ENCODE results near the gene KLHL40.
"Not testable (repeated sequence)": the region's sequence is repeated elsewhere in the genome, so short reads cannot be mapped to it uniquely, and the experiment has no call there.

Gene KLHL40

DNA sequence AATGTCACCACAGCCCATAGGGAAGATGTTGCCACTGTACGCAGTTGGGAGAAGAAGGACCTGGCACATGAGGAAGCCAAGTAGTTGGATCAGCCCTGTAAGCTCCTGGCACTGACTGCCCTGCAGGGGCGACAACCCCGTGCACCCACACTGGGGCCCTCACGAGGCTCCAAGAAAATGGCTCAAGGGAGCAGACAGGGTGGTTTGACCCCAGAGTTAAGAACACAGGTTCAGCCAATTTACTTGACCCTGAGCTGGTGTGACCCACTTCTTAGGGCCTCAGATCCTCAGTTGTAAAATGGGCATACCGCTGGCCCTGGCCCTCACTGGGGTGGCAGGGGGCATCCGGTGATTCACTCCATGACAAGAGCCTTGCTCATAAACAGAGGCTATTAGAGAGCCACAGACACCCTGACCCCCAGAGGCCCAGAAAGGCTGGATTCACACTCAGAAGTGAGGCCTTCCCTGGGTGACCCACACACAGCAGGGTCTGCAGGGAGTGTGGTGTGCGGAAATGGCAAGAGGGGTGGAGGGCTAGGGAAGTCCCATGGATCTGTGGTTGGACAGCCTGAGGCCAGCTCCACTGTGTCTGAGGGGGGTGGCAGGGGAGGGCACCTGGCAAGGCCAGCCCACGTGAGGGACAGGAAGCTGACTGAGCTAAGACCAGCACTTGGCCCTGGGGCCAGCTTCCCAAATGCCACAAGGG lies 19.0 kb downstream of the KLHL40 start:
- no peak for DNase-seq (ENCODE audit: low spot score)

DNA sequence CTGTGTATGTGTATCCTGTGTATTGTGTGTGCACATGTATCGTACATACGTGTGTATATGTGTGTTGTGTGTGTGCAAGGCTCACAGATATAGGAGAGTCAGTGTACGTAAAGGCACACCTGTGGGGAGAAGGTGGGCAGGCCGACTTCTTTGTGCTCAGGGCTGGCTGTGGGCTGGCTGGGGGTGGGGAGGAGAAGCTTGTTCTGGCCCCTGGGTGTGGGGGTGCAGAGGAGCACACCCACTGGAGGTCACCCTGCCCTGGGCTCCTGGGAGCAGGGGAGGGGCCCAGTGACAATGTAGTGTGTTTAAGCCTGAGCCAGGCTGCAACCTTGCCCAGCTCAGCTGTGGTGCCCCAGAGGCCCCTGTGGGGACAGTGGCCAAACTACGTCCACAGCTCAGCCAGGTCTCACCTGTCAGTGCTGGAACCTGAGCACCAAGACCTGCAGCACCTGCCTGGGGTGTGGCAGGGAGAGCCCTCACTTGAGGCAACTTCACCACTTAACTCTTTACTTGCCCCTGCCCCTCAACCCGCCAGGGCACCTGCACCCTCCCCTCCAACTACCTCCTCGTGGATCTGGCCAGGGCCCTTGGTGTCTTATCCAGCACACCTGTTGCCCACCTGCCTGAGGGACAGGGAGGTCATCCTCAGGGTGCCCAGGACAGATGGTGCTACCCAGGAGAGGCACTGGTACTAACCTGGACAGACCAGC lies 19.9 kb downstream of the KLHL40 start:
- DNase-seq (ENCODE audit: low spot score), result no peak

DNA sequence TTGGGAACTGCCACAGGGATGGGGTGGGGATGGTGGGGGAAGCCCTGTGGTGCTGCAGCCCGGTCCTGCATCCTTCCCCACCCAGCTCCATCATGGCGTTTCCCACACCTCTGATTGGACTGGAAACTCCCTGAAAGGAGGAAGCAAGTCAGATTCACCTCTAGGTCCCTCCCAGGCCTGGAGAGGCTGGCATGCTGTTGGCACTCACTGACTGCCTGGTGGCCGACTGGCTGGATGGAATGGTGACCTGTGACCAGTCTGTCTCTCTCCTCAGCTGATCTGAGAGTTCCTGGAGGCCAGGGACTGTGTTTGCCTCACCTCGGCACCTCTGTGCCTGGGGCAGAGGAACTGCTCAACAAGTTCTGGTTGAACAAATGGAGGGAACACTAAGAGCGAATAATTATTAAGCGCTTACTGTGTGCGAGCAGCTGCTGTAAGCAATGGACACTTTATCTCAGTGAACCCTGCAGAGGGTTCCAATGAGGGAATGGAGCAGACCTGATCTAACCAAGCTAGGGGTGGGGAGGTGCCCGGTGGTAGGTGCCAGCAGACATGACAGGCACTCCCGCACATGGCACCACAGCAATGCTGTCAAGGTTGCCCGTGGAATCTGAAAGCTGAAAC lies 20.7 kb downstream of the KLHL40 start:
- no peak for DNase-seq (ENCODE audit: low spot score)

DNA sequence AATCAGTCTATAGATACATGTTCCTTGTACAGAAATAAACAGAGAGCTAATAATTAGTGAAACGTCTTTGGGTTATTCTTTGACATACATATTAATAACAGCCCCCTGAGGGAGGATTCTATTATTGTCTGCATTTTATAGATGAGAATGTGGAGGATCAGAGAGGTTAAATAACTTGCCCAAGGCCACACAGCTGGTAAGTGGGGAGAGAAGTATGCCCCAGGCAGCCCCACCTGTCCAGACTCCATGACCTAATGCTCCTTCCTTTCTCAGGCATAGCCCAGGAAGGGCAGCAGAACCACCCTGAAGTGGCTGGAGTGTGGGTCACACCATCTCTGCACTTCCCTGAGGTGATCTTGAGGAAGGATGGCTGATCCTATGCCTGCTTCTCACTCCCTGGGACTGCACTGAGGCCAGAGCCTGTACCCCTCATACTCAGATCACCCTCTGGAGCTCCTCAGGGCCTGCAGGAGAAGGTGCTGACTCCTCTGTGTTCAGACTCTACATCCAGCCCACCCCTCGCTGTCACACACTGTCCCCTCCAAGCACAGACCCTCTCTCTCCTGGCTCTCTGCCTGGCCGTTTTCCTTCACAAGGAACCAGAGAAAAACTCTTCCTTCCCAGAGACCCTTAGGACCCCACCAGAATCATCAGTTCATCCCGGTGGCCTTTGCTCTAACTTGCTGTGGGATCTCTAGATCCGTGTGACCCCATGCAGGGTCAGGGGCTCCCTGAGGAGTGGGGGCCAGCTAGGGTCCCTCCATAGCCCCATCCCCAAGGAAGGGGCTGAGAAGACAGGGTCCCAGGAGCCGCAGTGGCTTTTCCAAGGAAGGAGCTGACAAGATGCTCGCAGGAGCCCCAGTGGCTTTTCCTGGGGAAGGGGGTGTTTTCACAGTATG lies 21.6 kb downstream of the KLHL40 start:
- DNase-seq (ENCODE audit: low spot score), result no peak

DNA sequence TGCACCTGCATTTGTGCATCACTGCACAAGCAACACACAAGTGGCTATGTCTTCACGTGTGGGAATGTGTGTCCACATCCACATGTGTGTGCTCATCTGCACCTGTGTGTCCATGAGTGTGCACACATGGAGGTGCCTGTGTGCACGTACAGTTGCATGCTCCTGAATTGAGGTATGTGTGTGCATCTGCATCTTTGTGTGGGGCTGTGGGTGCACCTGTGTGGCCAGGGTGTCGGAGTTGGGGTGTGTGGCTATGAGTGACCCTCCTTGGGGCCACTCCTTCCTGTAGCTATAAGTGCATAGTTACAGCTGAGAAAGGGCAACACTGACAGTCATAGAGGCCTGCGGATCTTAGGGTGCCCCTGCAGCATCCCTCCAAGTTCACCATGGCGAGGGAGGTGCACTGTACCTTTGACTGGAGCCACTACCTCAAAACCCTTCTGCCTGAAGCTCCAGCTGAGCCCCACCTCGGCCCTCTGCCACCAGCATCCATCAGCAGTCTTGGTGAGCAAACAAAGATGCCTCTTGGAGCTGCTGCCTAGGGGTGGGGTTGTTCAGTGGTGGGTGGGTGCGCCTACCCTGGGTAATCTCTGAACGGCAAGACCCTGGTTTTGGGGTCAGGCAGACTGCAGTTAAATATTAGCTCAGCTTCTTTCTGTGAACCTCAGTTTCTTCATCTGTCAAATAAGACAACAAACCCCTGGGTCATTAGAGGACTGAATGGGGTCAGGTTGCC lies 22.5 kb downstream of the KLHL40 start:
- DNase-seq (ENCODE audit: low spot score), result no peak

DNA sequence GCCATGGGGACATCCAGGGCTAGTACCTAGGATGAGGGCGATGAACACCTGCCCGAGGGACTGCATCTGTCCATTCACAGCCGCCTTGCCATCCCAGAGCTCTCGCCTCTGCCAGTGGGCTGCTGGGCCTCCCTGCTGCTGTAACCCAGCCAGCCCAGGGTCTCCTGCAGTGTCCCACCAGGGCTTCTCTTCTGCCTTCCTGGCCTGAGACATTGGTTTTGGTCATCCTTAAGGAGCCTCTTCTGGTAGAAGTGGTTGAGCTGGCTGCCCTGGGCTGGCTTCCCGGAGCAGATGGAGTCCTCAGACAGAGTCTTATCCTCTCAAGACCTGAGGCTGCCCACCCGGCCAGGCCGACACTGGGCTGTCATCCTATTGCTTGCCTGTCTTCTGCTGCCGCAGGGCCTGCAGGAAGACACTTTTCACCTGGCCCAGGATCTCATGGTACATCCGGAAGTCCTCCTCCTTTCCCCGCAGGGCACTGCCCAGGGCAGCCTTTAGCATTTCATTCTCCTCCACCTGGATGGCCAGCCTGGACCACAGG lies 23.3 kb downstream of the KLHL40 start:
- DNase-seq (ENCODE audit: low spot score), result no peak

DNA sequence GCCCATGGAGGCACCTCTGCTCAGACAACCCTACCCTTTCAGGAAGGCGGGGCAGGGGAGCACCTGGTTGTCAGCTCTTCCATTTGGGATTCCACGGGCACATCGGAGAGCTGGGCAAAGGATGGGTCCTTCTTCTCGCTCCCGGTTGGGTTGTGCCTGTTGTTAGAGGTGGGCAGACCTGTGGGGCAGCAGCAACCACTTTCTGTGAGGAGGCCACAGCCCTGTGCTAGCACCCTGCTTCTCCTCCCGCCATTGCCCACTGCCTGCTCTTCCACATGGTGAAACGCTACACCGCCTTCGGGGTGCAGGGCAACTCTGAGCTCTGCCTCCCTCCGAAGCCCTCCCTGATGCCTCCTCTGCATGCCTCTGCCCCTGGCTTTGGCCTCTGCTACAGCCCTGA lies 24.3 kb downstream of the KLHL40 start:
- no peak for DNase-seq (ENCODE audit: low spot score)

DNA sequence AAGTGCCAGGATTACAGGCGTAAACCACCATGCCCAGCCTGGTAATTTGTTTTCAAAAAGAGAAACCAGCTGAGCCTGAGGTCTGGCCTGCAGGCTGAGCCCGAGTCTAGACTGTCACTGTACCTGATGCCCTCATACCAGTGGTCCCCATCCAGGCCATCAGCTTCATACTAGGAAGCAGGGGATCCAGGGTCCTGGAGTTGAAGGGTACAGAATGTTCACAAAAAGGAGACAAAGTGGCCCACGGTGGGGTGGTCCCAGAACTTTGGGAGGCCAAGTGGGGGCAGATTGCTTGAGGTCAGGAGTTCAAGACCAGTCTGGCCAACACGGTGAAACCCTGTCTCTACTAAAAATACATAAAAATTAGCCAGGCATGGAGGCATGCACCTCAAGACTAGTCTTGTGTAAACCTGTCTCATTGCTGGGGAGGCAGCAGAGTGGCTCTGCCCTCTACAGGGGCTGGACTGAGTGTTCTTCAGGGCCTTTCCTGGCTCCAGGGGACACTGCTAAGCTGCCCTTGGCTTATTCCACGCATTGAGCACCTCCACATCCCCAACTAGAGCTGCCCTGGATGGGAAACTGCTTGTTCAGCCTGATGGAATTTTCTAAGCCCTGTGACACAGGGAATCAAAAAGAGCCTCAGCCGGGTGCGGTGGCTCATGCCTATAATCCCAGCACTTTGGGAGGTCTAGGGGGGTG lies 25.1 kb downstream of the KLHL40 start:
- no peak for DNase-seq (ENCODE audit: low spot score)

DNA sequence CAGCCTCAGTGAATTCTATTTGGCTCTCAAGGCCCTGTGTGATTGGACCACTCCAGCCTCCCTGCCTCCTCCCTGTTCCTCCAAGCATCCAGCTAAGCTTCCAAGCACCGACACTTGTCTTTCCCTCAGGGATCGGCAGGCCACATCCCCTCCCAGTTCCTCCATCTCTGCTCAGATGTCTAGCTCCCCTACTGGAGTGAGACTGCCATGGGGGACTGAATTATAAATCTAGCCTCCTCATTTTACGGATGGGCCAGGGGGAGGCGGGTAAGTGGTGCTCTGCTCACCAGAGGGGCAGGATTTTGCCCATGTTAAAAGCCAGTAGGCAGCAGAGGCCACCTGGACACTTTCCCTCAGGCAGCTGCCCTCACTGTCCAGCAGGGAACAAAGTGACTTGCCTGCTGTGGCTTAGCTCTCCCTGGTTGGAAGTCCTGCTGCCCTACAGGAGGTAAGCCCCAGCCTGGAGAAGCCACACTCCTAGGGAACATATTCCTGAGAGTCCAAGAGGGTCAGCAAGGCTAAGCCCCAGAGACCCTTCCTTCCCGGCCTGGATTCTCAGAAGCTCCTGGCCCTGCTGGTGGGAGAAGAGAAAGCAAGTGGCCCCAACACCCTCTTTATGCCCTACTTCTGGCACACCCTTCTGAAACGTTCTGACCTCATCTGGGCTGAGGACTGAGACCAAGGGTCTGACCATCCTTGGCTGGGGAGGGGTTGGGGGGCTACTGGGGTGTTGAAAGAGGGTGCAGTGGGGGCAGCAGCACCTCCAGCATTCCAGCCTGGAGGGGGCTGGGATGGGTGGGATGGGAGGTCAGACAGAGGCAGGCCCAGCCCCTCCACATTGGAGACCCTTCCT lies 26.4 kb downstream of the KLHL40 start:
- no peak for DNase-seq (ENCODE audit: low spot score)

DNA sequence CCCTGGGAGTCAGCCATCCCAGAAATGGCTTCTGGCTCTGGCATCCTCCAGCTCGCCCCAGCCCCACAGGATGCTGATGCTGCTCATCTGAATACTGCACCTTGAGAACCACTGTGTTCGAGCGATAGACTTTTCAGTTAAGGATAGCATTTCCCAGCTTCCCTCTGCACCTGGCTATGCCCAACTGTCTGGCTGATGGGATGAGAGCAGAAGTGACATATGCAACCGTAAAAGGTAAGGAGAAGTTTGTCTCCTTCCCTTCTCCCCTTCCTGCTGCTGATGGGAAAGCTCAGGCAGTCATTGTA lies 27.0 kb downstream of the KLHL40 start:
- no peak for DNase-seq (ENCODE audit: low spot score)

DNA sequence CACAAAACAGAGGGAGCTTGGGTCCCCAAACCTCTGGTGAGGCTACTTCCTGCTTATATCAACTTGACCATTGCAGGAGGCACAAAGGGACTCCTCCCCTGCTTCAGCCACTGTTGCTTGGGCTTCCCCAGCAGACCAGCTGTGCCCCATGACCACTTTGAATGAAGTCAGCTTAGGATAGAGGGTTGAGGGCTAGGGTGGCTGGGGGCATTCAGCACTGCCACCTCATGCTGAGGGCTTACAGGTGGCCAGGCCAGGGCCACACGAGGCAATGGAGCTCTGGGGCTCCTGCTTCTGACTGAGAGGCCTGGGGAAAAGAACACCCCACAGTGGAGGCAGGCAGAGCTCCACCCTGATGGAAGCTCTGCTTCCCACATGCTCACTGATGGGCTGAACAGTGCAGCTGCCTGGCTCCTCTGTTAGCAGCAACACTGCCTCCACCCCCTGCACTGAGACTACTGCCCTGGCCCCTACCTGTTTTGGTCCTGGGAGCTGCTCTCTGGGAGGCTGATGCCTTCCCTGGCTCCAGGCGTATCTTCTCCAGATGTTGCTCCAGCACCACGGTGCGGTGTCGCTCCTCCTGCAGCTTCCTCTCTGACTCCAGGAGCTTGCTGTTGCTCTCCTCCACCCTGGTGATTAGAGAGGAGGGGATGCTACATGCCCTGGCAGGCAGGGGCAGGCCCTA lies 27.5 kb downstream of the KLHL40 start:
- no peak for DNase-seq (ENCODE audit: low spot score)

DNA sequence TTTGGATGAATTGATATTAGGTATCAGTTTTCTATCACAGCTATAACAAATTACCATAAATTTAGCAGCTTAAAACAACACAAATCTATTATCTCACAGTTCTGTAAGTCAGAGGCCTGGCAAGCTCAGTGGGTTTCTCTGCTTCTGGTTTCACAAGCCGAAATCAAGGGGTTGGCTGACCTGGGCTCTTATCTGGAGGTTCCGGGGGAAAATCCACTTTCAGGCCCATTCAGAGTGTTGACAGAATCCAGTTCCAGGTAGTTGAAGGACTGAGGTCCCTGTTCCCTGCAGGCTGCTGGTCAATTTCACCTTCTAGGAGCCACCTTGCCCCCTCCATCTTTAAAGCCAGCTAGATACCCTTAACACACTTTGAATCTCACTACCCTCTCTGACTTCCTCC lies 28.4 kb downstream of the KLHL40 start:
- DNase-seq (ENCODE audit: low spot score), result no peak

DNA sequence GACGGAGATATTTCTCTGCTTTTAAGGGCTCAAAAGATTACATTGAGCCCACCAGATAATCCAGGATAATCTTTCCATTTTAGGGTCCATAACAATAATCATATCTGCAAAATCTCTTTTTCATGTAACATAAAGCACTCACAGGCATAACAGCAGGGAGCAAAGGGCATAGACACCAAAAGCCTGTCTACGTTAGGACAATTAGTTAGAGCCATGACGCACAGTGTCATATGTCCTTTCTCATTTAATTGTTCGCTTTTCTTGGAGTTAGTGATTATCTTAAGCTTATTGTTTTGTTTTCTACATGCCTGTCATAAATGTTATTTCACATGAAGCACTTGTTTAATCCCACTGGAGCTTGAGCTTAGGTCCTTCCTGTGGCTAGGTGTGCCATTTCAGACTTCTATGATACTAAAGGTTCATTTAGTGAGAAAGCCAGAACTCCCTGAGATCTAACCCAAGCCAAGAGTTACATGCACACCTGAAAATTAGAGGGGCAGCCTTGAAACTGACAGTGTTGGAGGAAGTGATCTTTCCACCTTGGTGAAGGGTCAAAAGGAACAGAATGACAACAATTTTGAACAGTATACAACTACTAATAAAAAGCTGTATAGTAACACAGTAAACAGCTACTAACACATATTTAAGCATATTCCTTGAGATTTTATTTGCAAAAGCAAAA lies 29.0 kb downstream of the KLHL40 start:
- no peak for DNase-seq (ENCODE audit: low spot score)

DNA sequence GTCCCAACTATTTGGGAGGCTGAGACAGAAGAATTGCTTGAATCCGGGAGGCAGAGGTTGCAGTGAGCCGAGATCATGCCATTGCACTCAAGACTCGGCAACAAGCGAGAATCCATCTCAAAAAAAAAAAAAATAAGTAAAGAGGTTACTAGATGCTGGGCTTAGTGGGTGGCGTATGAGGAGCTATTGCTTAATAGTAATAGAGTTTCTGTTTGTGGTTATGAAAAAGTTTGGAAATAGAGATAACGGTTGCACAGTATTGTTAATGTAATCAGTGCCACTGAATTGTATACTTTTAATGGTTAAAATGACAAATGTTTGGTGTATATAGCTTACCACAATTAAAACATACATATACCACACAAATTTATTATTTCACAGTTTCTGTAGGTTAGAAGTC lies 32.0 kb downstream of the KLHL40 start:
- no peak for DNase-seq (ENCODE audit: low spot score)

DNA sequence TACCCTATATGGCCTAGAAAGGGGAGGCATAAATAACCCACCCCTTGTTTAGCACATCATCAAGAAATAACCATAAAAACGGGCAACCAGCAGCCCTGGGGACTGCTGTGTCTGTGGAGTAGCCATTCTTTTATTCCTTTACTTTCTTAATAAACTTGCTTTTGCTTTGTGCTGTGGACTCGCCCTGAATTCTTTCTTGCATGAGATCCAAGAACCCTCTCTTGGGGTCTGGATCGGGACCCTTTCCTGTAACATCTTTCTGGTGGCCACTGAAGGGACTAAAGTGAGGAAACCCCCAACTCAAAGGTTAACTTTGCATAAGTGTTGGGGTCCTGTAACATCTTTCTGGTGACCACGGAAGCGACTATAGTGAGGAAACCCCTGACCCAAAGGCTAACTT lies 33.0 kb downstream of the KLHL40 start:
- DNase-seq (ENCODE audit: low spot score), result no peak

DNA sequence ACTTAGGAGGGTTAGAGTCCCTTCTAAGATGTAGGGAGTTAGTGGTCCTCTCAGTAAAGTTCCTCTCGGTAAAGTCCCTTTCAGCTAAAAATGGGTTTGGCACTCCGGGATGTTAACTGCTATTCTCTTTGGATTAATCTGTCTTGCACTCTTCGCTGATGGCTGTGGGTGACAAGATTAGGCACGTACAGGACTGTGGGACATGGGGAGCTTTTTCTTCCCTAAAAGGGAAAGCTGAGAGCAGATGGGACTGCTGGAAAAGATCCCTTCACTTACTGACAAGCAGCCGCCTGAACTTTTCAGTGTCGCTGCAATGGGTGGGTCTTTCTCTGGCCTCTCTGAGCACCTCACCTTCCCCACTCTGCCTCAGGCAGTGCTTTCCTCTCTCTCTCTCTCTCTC lies 33.7 kb downstream of the KLHL40 start:
- DNase-seq (ENCODE audit: low spot score), result no peak

DNA sequence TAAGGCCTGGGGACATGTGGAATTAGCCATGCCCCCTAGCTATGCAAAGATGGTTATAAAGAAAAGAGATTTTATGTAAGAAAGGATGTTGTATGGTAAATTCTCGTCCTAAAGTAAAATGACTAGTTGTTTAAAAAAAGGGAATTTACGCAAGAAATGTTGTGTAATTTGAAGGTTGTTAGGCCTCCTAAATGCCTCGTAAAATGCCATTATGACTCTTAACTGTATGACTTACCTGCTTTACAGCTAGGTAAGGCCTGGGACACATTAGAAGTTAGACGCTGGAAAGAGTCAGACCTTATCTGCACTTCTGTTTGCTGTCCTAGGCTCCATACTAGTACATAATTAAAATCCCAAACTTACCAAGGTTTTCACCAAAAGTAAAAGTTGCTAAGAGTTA lies 34.8 kb downstream of the KLHL40 start:
- DNase-seq (ENCODE audit: low spot score), result no peak

DNA sequence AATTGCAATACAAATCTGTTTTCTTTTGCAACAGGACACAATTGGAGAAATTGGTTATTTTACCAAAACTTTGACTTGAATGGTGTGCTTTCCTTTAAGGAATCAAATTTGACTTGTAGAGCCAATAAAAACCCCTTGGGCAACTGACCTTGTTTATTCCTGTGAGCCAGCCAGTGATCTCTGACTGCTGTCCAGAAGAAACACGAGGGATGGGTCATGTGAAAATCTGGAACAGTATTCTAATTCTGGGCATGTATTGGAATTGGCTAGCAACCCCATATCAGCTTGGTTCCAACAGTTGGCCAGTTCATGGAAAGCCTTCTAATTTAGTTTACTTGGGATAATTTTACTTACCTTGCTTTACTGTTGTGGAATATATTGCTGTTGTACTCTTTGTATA lies 36.4 kb downstream of the KLHL40 start:
- no peak for DNase-seq (ENCODE audit: low spot score)

DNA sequence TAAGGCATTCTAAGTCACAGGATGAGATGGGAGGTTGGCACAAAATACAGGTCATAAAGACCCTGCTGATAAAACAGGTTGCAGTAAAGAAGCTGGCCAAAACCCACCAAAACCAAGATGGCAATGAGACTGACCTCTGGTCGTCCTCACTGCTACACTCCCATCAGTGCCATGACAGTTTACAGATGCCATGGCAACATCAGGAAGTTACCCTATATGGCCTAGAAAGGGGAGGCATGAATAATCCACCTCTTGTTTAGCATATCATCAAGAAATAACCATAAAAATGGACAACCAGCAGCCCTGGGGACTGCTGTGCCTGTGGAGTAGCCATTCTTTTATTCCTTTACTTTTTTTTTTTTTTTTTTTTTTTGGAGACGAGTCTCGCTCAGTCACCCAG lies 37.1 kb downstream of the KLHL40 start:
- not testable (repeated sequence) for DNase-seq (ENCODE audit: low spot score)

Data from AG20443 (cell line).